GM12878 (cell line): ENCODE results near the gene ANGEL1. TPM values are rescaled to one million over a fixed set of nuclear protein-coding genes. Genes with fewer than 3 reads are reported as not detected.

Experiments used
- ATF7 ChIP-seq: fragments of 450-650 bp; IDR thresholded peaks from 2 replicates; pipeline ENCODE4 v1.6.1; 2016; ENCODE audit warnings: low read depth, mild to moderate bottlenecking
- BCL11A ChIP-seq: IDR thresholded peaks from 2 replicates; pipeline ENCODE4 v1.6.1; 2011; ENCODE audit warnings: low read depth, low read length
- CEBPB ChIP-seq, 2 experiments: fragments of 150-350 bp in 1 of 2; IDR thresholded peaks; 2 replicates each; pipeline ENCODE4 v1.6.1; 2012 to 2014; ENCODE audit warnings: low read depth in 2 of 2, low read length in 2 of 2, borderline replicate concordance in 1 of 2, inconsistent platforms in 1 of 2
- CUX1 ChIP-seq: IDR thresholded peaks from 2 replicates; pipeline ENCODE4 v1.6.1; 2012; ENCODE audit warnings: improper control_type of control experiment, low read depth, low read length; ENCODE audit not compliant: insufficient replicate concordance
- ETV6 ChIP-seq, 2 experiments: fragments of 450-650 bp in 1 of 2; IDR thresholded peaks in 1 of 2; conservative IDR thresholded peaks in 1 of 2; 2 replicates each; pipeline ENCODE4 v1.6.1; 2014; ENCODE audit warnings: antibody characterized with exemption in 1 of 2, borderline replicate concordance in 1 of 2, low read depth in 1 of 2, mild to moderate bottlenecking in 1 of 2, moderate library complexity in 1 of 2
- EZH2 ChIP-seq: IDR thresholded peaks from 2 replicates; pipeline ENCODE4 v1.6.1; 2012; ENCODE audit warnings: low read depth, mild to moderate bottlenecking, control low read depth, inconsistent platforms, low read length, borderline replicate concordance; ENCODE audit not compliant: control insufficient read depth
- FOXM1 ChIP-seq: IDR thresholded peaks from 2 replicates; pipeline ENCODE4 v1.6.1; 2012; ENCODE audit warnings: low read depth, mild to moderate bottlenecking, inconsistent platforms, low read length, moderate library complexity
- HDAC6 ChIP-seq: fragments of 200-600 bp; sonication (generic); IDR thresholded peaks from one replicate; pipeline ENCODE4 v1.8.0; 2017; ENCODE audit warnings: antibody characterized with exemption; ENCODE audit not compliant: unreplicated experiment
- HSF1 ChIP-seq: fragments of 150-350 bp; IDR thresholded peaks from 2 replicates; pipeline ENCODE4 v1.6.1; 2014; ENCODE audit warnings: mild to moderate bottlenecking, low read depth, low read length
- JUNB ChIP-seq: IDR thresholded peaks from 2 replicates; pipeline ENCODE4 v1.6.1; 2016; ENCODE audit warnings: antibody characterized with exemption, mild to moderate bottlenecking
- MLLT1 ChIP-seq: fragments of 450-650 bp; IDR thresholded peaks from 2 replicates; pipeline ENCODE4 v1.6.1; 2016; ENCODE audit warnings: mild to moderate bottlenecking
- NR2C1 ChIP-seq: fragments of 450-650 bp; IDR thresholded peaks from 2 replicates; pipeline ENCODE4 v1.6.1; 2017; ENCODE audit warnings: antibody characterized with exemption, mild to moderate bottlenecking, moderate library complexity
- POLR2A ChIP-seq: IDR thresholded peaks from 2 replicates; pipeline ENCODE4 v1.6.1; 2011; ENCODE audit warnings: low read depth, mild to moderate bottlenecking, low read length
- PRDM15 ChIP-seq: fragments of 450-650 bp; formaldehyde crosslinking; IDR thresholded peaks from 2 replicates; pipeline ENCODE4 v1.4.0; 2020; ENCODE audit warnings: mild to moderate bottlenecking, moderate library complexity
- SIX5 ChIP-seq: IDR thresholded peaks from 2 replicates; pipeline ENCODE4 v1.6.1; 2011; ENCODE audit warnings: mild to moderate bottlenecking, low read depth, low read length, moderate library complexity; ENCODE audit not compliant: severe bottlenecking
- SMAD1 ChIP-seq: fragments of 450-650 bp; IDR thresholded peaks from 2 replicates; pipeline ENCODE4 v1.6.1; 2018; ENCODE audit warnings: mild to moderate bottlenecking, low read depth; ENCODE audit not compliant: partially characterized antibody
- SMARCA5 ChIP-seq: fragments of 450-650 bp; IDR thresholded peaks from 2 replicates; pipeline ENCODE4 v1.6.1; 2017; ENCODE audit warnings: mild to moderate bottlenecking
- SREBF2 ChIP-seq: IDR thresholded peaks from 2 replicates; pipeline ENCODE4 v1.6.1; 2012; ENCODE audit warnings: mild to moderate bottlenecking, low read length
- polyA plus RNA-seq, 11 experiments: library from polyadenylated mRNA; depleted of rRNA in 4 of 11; unstranded in 6 of 11; stranded (reverse) in 5 of 11; fragments of >200 nt; fragmentation: Nextera tagmentation in 4 of 11; fragmentation: Illumina TruSeq in 1 of 11; extraction: Ambion mirVana in 4 of 11; extraction: Trizol in 1 of 11; gene quantifications; 1 replicate in 1 of 11; 2 replicates in 10 of 11; pipeline versions ENCODE4 v1.2.1 to v1.2.3, GENCODE V29; 2011 to 2016; ENCODE audit warnings: inconsistent platforms in 2 of 11, missing spikeins in 2 of 11, low read depth in 1 of 11
- total RNA-seq, 4 experiments: library from RNA; depleted of rRNA in 3 of 4; stranded (reverse); fragments of >200 nt in 3 of 4; fragmentation: Illumina TruSeq in 1 of 4; extraction: Trizol in 1 of 4; gene quantifications; 2 replicates each; pipeline versions ENCODE4 v1.2.1 to v1.2.3, GENCODE V29; 2013 to 2021

ANGEL1 gene
- total and polyA plus RNA-seq, 10 of the 15 experiments (the other 5 are each of a cell fraction or from before 2014, with no cell fraction given), result 1.7 to 29.7 (median 12.3) TPM

GRCh38 chr14:76761136-76761959, 51.3 kb downstream of the ANGEL1 start, which contains the start of gene VASH1 (continued):
- TF ChIP-seq CUX1, result no peak
- no peak for TF ChIP-seq SREBF2
- TF ChIP-seq JUNB, result no peak
- TF ChIP-seq MLLT1, result no peak
- TF ChIP-seq BCL11A, result no peak
- no peak for TF ChIP-seq EZH2
- no peak for TF ChIP-seq CEBPB (IDR thresholded peaks at IDR 0.05; ENCODE audit: borderline replicate concordance in 1 of 2, low read depth in 2 of 2, low read length in 2 of 2)
- TF ChIP-seq ATF7, result no peak
- TF ChIP-seq POLR2A, result peak; percentile 35; the same call in 1 of the 2 replicates
- TF ChIP-seq PRDM15 (CRISPR knock-in tag), result no peak
- TF ChIP-seq HSF1, result no peak
- TF ChIP-seq NR2C1, result no peak
- no peak for TF ChIP-seq SMAD1
- TF ChIP-seq FOXM1, result no peak
- TF ChIP-seq SMARCA5, result no peak
- TF ChIP-seq HDAC6, result peak; percentile 39
- no peak for TF ChIP-seq SIX5
- TF ChIP-seq ETV6 (conservative IDR thresholded peaks at IDR 0.05 in 1 of 2, IDR thresholded peaks at IDR 0.05 in 1 of 2; ENCODE audit: borderline replicate concordance in 1 of 2, low read depth in 1 of 2), result no peak
